GM12878 (cell line): ENCODE results near the gene CLCN7. TPM values are rescaled to one million over a fixed set of nuclear protein-coding genes. Genes with fewer than 3 reads are reported as not detected.

Source experiments
- ATAC-seq: fragments of 200-7000 bp; cut with Tn5 transposase; 3 replicates; pipeline ENCODE4 v1.9.1; 2020; ENCODE audit warnings: mild to moderate bottlenecking, moderate library complexity
- BruUV-seq: library from RNA; stranded (reverse); fragments of 400-500 nt; replicated peaks from 2 replicates; lab custom pipeline; 2021; lab: Mats Ljungman, UMichigan
- CTCF ChIA-PET: fragments of 300-600 bp; sonication (Branson Sonifier 250); formaldehyde crosslinking; extraction: SDS; loops from one replicate; lab custom pipeline; 2021; ENCODE audit warnings: inconsistent platforms; lab: Yijun Ruan, JAX
- POLR2A ChIA-PET: fragments of 350-600 bp; formaldehyde crosslinking; extraction: SDS; loops from one replicate; lab custom pipeline; 2021; ENCODE audit warnings: inconsistent platforms; lab: Charles Lee
- RAD21 ChIA-PET: fragments of 300-600 bp; sonication (Branson Sonifier 250); formaldehyde crosslinking; loops from one replicate; lab custom pipeline; 2023; ENCODE audit warnings: antibody characterized with exemption; ENCODE audit not compliant: unreplicated experiment; lab: Charles Lee
- SMC1A ChIA-PET: fragments of 300-600 bp; sonication (Branson Sonifier 250); formaldehyde crosslinking; loops from one replicate; lab custom pipeline; 2023; ENCODE audit not compliant: unreplicated experiment, uncharacterized antibody; lab: Charles Lee
- DNase-seq: peaks from one replicate; pipeline ENCODE4 v3.0.0-alpha.2; 2011; ENCODE audit warnings: low read depth, low spot score
- FAIRE-seq: peaks from 3 replicates; lab custom pipeline; 2011; peaks lifted over from hg19 to GRCh38; lab: Jason Lieb, UNC
- H2AFZ ChIP-seq: 2 replicates; pipeline ENCODE4 v1.6.0; 2011; ENCODE audit warnings: low read depth, low read length, control low read depth; ENCODE audit not compliant: control insufficient read depth
- H3K27ac ChIP-seq: 2 replicates; pipeline ENCODE4 v1.5.1; 2011; ENCODE audit warnings: control low read depth; ENCODE audit not compliant: control insufficient read depth, insufficient read depth
- H3K27me3 ChIP-seq, 2 experiments: replicated peaks in 1 of 2; 2 replicates each; pipeline versions ENCODE4 v1.6.0 to v1.6.1; 2011; ENCODE audit warnings: low read length in 1 of 2; ENCODE audit not compliant: control insufficient read depth in 2 of 2, insufficient read depth in 2 of 2
- H3K36me3 ChIP-seq, 2 experiments: 2 replicates each; pipeline ENCODE4 v1.5.1; 2011; ENCODE audit warnings: low read length in 1 of 2; ENCODE audit not compliant: control insufficient read depth in 2 of 2, insufficient read depth in 2 of 2
- H3K4me1 ChIP-seq: 2 replicates; pipeline ENCODE4 v1.6.1; 2011; ENCODE audit warnings: mild to moderate bottlenecking, low read length, moderate library complexity, mixed read lengths; ENCODE audit not compliant: control insufficient read depth, insufficient read depth
- H3K4me2 ChIP-seq: 2 replicates; pipeline ENCODE4 v1.6.0; 2011; ENCODE audit warnings: control low read depth; ENCODE audit not compliant: control insufficient read depth, insufficient read depth
- H3K4me3 ChIP-seq: fragments of 200-600 bp; sonication (generic); 2 replicates; pipeline ENCODE4 v1.5.1; 2016
- H3K79me2 ChIP-seq: 2 replicates; pipeline ENCODE4 v1.6.0; 2011; ENCODE audit warnings: low read length; ENCODE audit not compliant: control insufficient read depth, insufficient read depth
- H3K9ac ChIP-seq: 2 replicates; pipeline ENCODE4 v1.8.0; 2011; ENCODE audit warnings: low read length, control low read depth, mixed read lengths; ENCODE audit not compliant: control insufficient read depth, insufficient read depth
- H3K9me3 ChIP-seq: replicated peaks from 3 replicates; pipeline ENCODE4 v1.5.1; 2011; ENCODE audit warnings: mild to moderate bottlenecking, low read length; ENCODE audit not compliant: control insufficient read depth, insufficient read depth
- H4K20me1 ChIP-seq: 2 replicates; pipeline ENCODE4 v1.6.0; 2011; ENCODE audit not compliant: control insufficient read depth, insufficient read depth
- ATF2 ChIP-seq: IDR thresholded peaks from 2 replicates; pipeline ENCODE4 v1.6.1; 2012; ENCODE audit warnings: low read length, inconsistent platforms
- EED ChIP-seq: sonication (generic); IDR thresholded peaks from 2 replicates; pipeline ENCODE4 v1.6.1; 2016; ENCODE audit warnings: antibody characterized with exemption, low read depth
- MTA3 ChIP-seq: IDR thresholded peaks from 2 replicates; pipeline ENCODE4 v1.6.1; 2012; ENCODE audit warnings: low read length, inconsistent platforms, borderline replicate concordance
- NBN ChIP-seq: fragments of 450-650 bp; IDR thresholded peaks from 2 replicates; pipeline ENCODE4 v1.6.1; 2016
- PAX5 ChIP-seq: IDR thresholded peaks from 2 replicates; pipeline ENCODE4 v1.6.1; 2011; ENCODE audit warnings: low read depth, low read length, borderline replicate concordance
- PBX3 ChIP-seq: IDR thresholded peaks from 2 replicates; pipeline ENCODE4 v1.6.1; 2011; ENCODE audit warnings: mild to moderate bottlenecking, low read depth, low read length, moderate library complexity; ENCODE audit not compliant: insufficient replicate concordance
- POLR2AphosphoS2 ChIP-seq: IDR thresholded peaks from 2 replicates; pipeline ENCODE4 v1.6.1; 2011; ENCODE audit warnings: low read depth, mild to moderate bottlenecking, low read length, improper control_type of control experiment, moderate library complexity
- POLR2AphosphoS5 ChIP-seq: IDR thresholded peaks from 2 replicates; pipeline ENCODE4 v1.6.1; 2011; ENCODE audit warnings: mild to moderate bottlenecking, low read length, inconsistent platforms
- RUNX3 ChIP-seq: IDR thresholded peaks from 2 replicates; pipeline ENCODE4 v1.6.1; 2012; ENCODE audit warnings: low read length, inconsistent platforms
- TARDBP ChIP-seq: IDR thresholded peaks from 2 replicates; pipeline ENCODE4 v1.6.1; 2016; ENCODE audit warnings: borderline replicate concordance
- ZBTB33 ChIP-seq: fragments of 450-650 bp; IDR thresholded peaks from 2 replicates; pipeline ENCODE4 v1.6.1; 2017; ENCODE audit warnings: mild to moderate bottlenecking
- ZNF207 ChIP-seq: fragments of 450-650 bp; IDR thresholded peaks from 2 replicates; pipeline ENCODE4 v1.6.1; 2014; ENCODE audit warnings: antibody characterized with exemption, mild to moderate bottlenecking, borderline replicate concordance
- ZNF592 ChIP-seq: fragments of 450-650 bp; IDR thresholded peaks from 2 replicates; pipeline ENCODE4 v1.6.1; 2017; ENCODE audit warnings: mild to moderate bottlenecking, moderate library complexity
- ZNF622 ChIP-seq: fragments of 450-650 bp; IDR thresholded peaks from 2 replicates; pipeline ENCODE4 v1.6.1; 2017; ENCODE audit warnings: mild to moderate bottlenecking, inconsistent platforms
- WGBS: methylation state at CpG from one replicate; pipeline ENCODE4 v1.1.6; 2016; ENCODE audit warnings: low lambda C conversion rate; ENCODE audit not compliant: insufficient replicate concordance, insufficient coverage; ENCODE audit errors: missing lambda C conversion rate; 5-methylcytosine and 5-hydroxymethylcytosine counted together
- in situ Hi-C: fragments of 300-500 bp; cut with MboI; formaldehyde crosslinking; loops from 9 replicates; pipeline ENCODE4 v1.14.3; 2018; ENCODE audit warnings: mixed read lengths
- intact Hi-C: fragments of 100-400 bp; cut with micrococcal nuclease; formaldehyde crosslinking; loops from one replicate; pipeline ENCODE4 v1.14.2; 2022; ENCODE audit not compliant: unreplicated experiment
- polyA plus RNA-seq, 11 experiments: library from polyadenylated mRNA; depleted of rRNA in 4 of 11; unstranded in 6 of 11; stranded (reverse) in 5 of 11; fragments of >200 nt; fragmentation: Nextera tagmentation in 4 of 11; fragmentation: Illumina TruSeq in 1 of 11; extraction: Ambion mirVana in 4 of 11; extraction: Trizol in 1 of 11; gene quantifications; 1 replicate in 1 of 11; 2 replicates in 10 of 11; pipeline versions ENCODE4 v1.2.1 to v1.2.3, GENCODE V29; 2011 to 2016; ENCODE audit warnings: inconsistent platforms in 2 of 11, missing spikeins in 2 of 11, low read depth in 1 of 11
- total RNA-seq, 4 experiments: library from RNA; depleted of rRNA in 3 of 4; stranded (reverse); fragments of >200 nt in 3 of 4; fragmentation: Illumina TruSeq in 1 of 4; extraction: Trizol in 1 of 4; gene quantifications; 2 replicates each; pipeline versions ENCODE4 v1.2.1 to v1.2.3, GENCODE V29; 2013 to 2021

Gene CLCN7
- total and polyA plus RNA-seq, 10 of the 15 experiments (the other 5 are each of a cell fraction or from before 2014, with no cell fraction given) = 0.04 to 62.5 (median 19.9) TPM

GRCh38 chr16:1498899-1499676 is 24.3 kb upstream of the CLCN7 start:
- FAIRE-seq = no peak
- H3K4me2 ChIP-seq = no peak overlapping the region
- H3K36me3 ChIP-seq = peaks cover 7 to 19% of the 10 kb centered on the region in 2 experiments; a peak in 3 of 4 replicates
- H3K9ac ChIP-seq = no peak overlapping the region
- WGBS = 98% methylated on average over 30 of the region's 35 CpGs
- no peak overlapping the region for H3K27ac ChIP-seq
- ChIA-PET RAD21 (no interaction called here), SMC1A (interaction anchor here (0.6 kb wide), 1 partner anchor 85 kb away, joined by 3 read pairs; no protein-coding TSS in a partner anchor), POLR2A (no interaction called here), CTCF (no interaction called here)
- H4K20me1 ChIP-seq = no peaks in the 10 kb centered on the region
- H3K27me3 ChIP-seq = no peaks in the 10 kb centered on the region
- H3K4me3 ChIP-seq = no peak overlapping the region
- intact Hi-C loops (no loop called here), in situ Hi-C loops (no loop called here)
- H3K4me1 ChIP-seq = peaks cover 5% of the 10 kb centered on the region
- no peak overlapping the region for H2AFZ ChIP-seq
- no peaks in the 10 kb centered on the region for H3K9me3 ChIP-seq
- BruUV-seq = no TSS peak
- H3K79me2 ChIP-seq = peaks cover 8% of the 10 kb centered on the region
- ATAC-seq = no peak
- no peak for DNase-seq
- no peak for TF ChIP-seq POLR2AphosphoS5
- no peak for TF ChIP-seq ZBTB33
- TF ChIP-seq PBX3 = no peak
- TF ChIP-seq MTA3 = no peak
- TF ChIP-seq PAX5 = no peak
- no peak for TF ChIP-seq ZNF207
- no peak for TF ChIP-seq POLR2AphosphoS2
- TF ChIP-seq RUNX3 = no peak
- TF ChIP-seq TARDBP = no peak
- TF ChIP-seq ZNF622 = no peak
- no peak for TF ChIP-seq EED
- no peak for TF ChIP-seq NBN
- no peak for TF ChIP-seq ZNF592
- no peak for TF ChIP-seq ATF2
